Astrocyte of the cerebellum (primary cell): Measurements from ENCODE around the gene PTPRM.

Experiments
- DNase-seq: peaks from one replicate; pipeline ENCODE4 v3.0.0-alpha.2; 2011; ENCODE audit warnings: low read depth
- H3K4me3 ChIP-seq: 2 replicates; pipeline ENCODE4 v1.5.1; 2011; ENCODE audit warnings: mild to moderate bottlenecking, low read depth, low read length, moderate library complexity
- CTCF ChIP-seq: IDR thresholded peaks from 2 replicates; pipeline ENCODE4 v1.5.1; 2012; ENCODE audit warnings: low read length, low read depth, moderate library complexity, mild to moderate bottlenecking; ENCODE audit errors: missing control alignments
- in situ Hi-C: cut with HindIII; loops from 2 replicates; pipeline ENCODE4 v1.10.0; 2017; ENCODE audit warnings: low sequenced_read_pairs

The PTPRM gene

DNA sequence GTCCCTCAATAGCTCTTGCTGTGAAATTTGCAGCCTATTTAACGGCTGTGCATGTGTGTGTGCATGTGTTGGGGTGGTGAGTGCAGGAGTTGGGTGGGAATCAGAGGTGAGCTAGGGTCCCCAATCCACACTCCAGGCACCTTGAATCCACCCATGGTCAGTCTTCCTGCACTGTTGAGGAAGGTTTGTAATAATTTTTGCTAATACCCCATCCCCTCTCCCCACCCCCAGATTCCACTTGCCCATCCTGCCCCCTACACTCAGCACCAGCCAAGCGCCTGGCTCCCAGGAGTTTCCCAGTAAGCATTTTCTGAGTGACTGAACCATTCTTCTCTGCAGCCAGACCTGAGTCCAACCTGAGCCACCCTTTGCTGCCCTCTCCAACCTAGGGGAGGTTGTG is 833.7 kb downstream of the PTPRM start:
- H3K4me3 ChIP-seq: no peak overlapping the region
- TF ChIP-seq CTCF: no peak
- in situ Hi-C loops: no loop called here
- DNase-seq: no peak

- TF ChIP-seq CTCF: no peak
- no peak overlapping the region for H3K4me3 ChIP-seq
- in situ Hi-C loops: no loop called here
- DNase-seq: no peak
These were observed 834.5 kb downstream of the PTPRM start for GRCh38 chr18:8401606-8402005.

GRCh38 chr18:8402237-8402636 is 835.1 kb downstream of the PTPRM start:
- in situ Hi-C loops: no loop called here
- no peak overlapping the region for H3K4me3 ChIP-seq
- DNase-seq: no peak
- no peak for TF ChIP-seq CTCF

DNA sequence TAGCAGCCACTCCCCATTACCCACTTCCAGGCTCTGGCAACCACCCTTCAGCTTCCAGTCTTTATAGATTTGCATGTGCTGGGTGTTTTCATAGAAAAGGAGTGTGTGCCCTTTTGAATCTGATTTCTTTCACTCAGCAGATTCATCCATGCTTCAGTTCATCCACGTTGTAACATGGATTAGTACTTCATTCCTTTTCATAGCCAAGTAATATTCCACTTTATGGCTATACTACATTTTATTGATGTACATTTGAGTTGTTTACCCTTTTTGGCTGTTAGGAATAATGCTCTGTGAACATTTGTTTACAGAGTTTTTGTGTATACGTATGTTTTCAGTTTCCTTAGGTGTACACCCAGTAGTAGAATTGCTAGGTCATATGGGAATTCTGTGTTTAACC is 836.6 kb downstream of the PTPRM start:
- DNase-seq: no peak
- in situ Hi-C loops: no loop called here
- TF ChIP-seq CTCF: no peak
- H3K4me3 ChIP-seq: no peak overlapping the region

GRCh38 chr18:8406186-8406867 is 839.2 kb downstream of the PTPRM start:
- DNase-seq: no peak
- TF ChIP-seq CTCF: no peak
- in situ Hi-C loops: no loop called here
- no peak overlapping the region for H3K4me3 ChIP-seq

DNA sequence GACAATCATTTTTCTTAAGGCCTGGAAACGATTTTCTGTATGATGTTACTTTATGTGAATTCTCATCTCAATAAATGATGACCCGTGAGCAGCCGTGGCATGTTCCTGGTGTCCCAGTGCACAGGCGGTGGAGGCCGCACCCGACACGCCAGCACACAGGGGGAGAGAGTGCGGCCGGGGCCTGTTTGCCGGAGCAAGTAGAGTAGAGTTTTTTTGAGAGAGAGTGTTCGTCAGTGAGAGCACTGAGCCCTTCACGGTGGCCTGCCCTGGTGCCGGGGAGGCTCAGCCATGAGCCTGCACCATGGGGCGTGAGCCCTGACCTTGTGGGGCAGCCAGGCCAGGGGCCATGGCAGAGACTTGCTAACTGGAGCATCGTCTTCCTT is 839.7 kb downstream of the PTPRM start:
- TF ChIP-seq CTCF: no peak
- H3K4me3 ChIP-seq: no peak overlapping the region
- DNase-seq: no peak
- in situ Hi-C loops: no loop called here
